Fibroblast of lung (primary cell): Measurements from ENCODE around the gene TMEM184B. TPM values are rescaled to one million over a fixed set of nuclear protein-coding genes. Genes with fewer than 3 reads are reported as not detected.
A peak's percentile ranks its signal among the peaks of the same experiment; 100 is the strongest.

ENCODE experiments used
- DNase-seq, 2 donors: peaks; one replicate each; pipeline versions ENCODE4 v3.0.0 to v3.0.0-alpha.2; 2010; ENCODE audit warnings: low read depth in 2 of 2
- H2AFZ ChIP-seq: 2 replicates; pipeline ENCODE4 v1.5.1; 2012; ENCODE audit warnings: low read length, control low read depth, inconsistent platforms
- H3K27ac ChIP-seq: 2 replicates; pipeline ENCODE4 v1.5.1; 2011; ENCODE audit warnings: low read length, control low read depth; ENCODE audit not compliant: insufficient read depth
- H3K27me3 ChIP-seq: 2 replicates; pipeline ENCODE4 v1.5.1; 2011; ENCODE audit warnings: mild to moderate bottlenecking, low read length; ENCODE audit not compliant: control insufficient read depth, insufficient read depth
- H3K36me3 ChIP-seq: 2 replicates; pipeline ENCODE4 v1.5.1; 2011; ENCODE audit warnings: low read length; ENCODE audit not compliant: control insufficient read depth, insufficient read depth
- H3K4me1 ChIP-seq: 2 replicates; pipeline ENCODE4 v1.5.1; 2011; ENCODE audit warnings: low read length; ENCODE audit not compliant: control insufficient read depth, insufficient read depth; ENCODE audit errors: extremely low read depth
- H3K4me2 ChIP-seq: 2 replicates; pipeline ENCODE4 v1.5.1; 2011; ENCODE audit warnings: low read length, control low read depth; ENCODE audit not compliant: insufficient read depth; ENCODE audit errors: extremely low read depth
- H3K4me3 ChIP-seq, 4 experiments: fragments of 200-600 bp in 1 of 4; sonication (generic) in 1 of 4; replicated peaks in 1 of 4; 2 replicates each; pipeline ENCODE4 v1.5.1; 2011 to 2016; ENCODE audit warnings: low read length in 4 of 4, low read depth in 3 of 4, mild to moderate bottlenecking in 3 of 4, control low read depth in 2 of 4, inconsistent platforms in 1 of 4, mixed read lengths in 1 of 4; ENCODE audit not compliant: insufficient read depth in 1 of 4; ENCODE audit errors: control extremely low read depth in 1 of 4
- H3K79me2 ChIP-seq: 2 replicates; pipeline ENCODE4 v1.5.1; 2012; ENCODE audit warnings: mild to moderate bottlenecking, low read length, inconsistent platforms; ENCODE audit not compliant: control insufficient read depth, insufficient read depth
- H3K9ac ChIP-seq: 2 replicates; pipeline ENCODE4 v1.5.1; 2011; ENCODE audit warnings: mild to moderate bottlenecking, low read length, control low read depth; ENCODE audit not compliant: insufficient read depth
- H3K9me3 ChIP-seq: 2 replicates; pipeline ENCODE4 v1.5.1; 2012; ENCODE audit warnings: low read depth, low read length; ENCODE audit not compliant: control insufficient read depth, insufficient read depth
- H4K20me1 ChIP-seq: 2 replicates; pipeline ENCODE4 v1.5.1; 2011; ENCODE audit warnings: low read length; ENCODE audit not compliant: control insufficient read depth, insufficient read depth; ENCODE audit errors: extremely low read depth
- CTCF ChIP-seq, 2 donors: IDR thresholded peaks in 1 of 2; conservative IDR thresholded peaks in 1 of 2; 1 replicate in 1 of 2; 2 replicates in 1 of 2; pipeline ENCODE4 v1.5.1; 2011 to 2012; ENCODE audit warnings: low read length in 2 of 2, control low read depth in 1 of 2, inconsistent platforms in 1 of 2, low read depth in 1 of 2, mild to moderate bottlenecking in 1 of 2
- EZH2 ChIP-seq: IDR thresholded peaks from 2 replicates; pipeline ENCODE4 v1.5.1; 2012; ENCODE audit warnings: low read length, control low read depth, mild to moderate bottlenecking; ENCODE audit errors: missing control alignments
- polyA plus RNA-seq, 2 donors: library from polyadenylated mRNA; depleted of rRNA in 1 of 2; stranded (reverse) in 1 of 2; unstranded in 1 of 2; fragments of >200 nt; gene quantifications; 2 replicates each; pipeline ENCODE4 v1.2.1, GENCODE V29; 2011 to 2012; ENCODE audit warnings: missing spikeins in 1 of 2
- total RNA-seq: library from RNA; depleted of rRNA; stranded (reverse); fragments of >200 nt; gene quantifications from 2 replicates; pipeline ENCODE4 v1.2.1, GENCODE V29; 2014

TMEM184B gene
- total and polyA plus RNA-seq, 2 donors (not counting 1 experiment from before 2014, with no cell fraction given): 28.2 to 37.2 TPM

DNA sequence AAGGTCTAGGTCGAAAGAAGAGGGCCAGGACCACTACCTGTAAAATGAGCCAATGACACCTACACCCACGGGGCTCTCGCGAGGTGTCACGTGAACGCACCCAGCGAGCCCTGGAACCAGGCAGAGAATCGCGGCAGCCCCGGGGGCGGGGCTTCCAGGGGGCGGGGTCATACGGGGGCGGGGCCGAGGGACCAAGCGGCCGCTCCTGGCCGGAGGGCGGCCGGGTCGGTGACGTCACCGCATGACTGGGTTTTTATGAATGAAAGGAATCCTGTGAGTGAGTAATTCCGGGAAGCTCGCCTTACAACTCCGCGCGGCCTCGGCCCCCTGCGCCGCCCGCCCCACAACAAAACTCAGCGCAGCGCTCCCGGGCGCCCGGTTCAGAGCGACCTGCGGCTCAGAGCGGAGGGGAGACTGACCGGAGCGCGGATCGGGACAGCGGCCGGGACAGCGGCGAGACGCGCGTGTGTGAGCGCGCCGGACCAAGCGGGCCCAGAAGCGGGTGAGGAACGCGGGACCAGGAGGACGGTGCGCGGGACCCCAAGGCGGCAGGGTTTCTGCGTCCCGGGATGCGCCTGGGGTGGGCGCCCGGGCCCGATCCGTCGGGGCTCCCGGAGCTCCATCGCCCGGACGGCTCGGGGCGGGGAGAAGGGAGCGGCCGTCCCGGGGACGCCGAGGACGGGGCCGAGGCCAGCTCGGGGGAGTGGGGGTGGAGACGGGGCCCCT is 70.9 kb downstream of the TMEM184B start, which contains the start of gene MAFF:
Gene MAFF, plus strand, starts transcription at position 284 of the 726 bp plus-strand sequence. CDS start 11,860 bp downstream, outside the sequence.
- Histone ChIP-seq H3K27me3 (no peaks in the 10 kb centered on the region), H3K4me1 (peaks cover 23% of the 10 kb centered on the region), H3K36me3 (no peaks in the 10 kb centered on the region), H3K4me3 (peak within 1 kb of the TSS; percentile 70 to 87 (median 80)), H2AFZ (peak within 1 kb of the TSS; percentile 93), H3K9me3 (no peaks in the 10 kb centered on the region), H3K79me2 (peaks cover 44% of the 10 kb centered on the region), H3K4me2 (peak within 1 kb of the TSS; percentile 95), H3K9ac (peak within 1 kb of the TSS; percentile 99), H3K27ac (peak within 1 kb of the TSS; percentile 100), H4K20me1 (no peaks in the 10 kb centered on the region)
- TF ChIP-seq CTCF (conservative IDR thresholded peaks at IDR 0.05 in 1 of 2, IDR thresholded peaks at IDR 0.05 in 1 of 2; ENCODE audit: low read depth in 1 of 2, low read length in 2 of 2) (no peak), EZH2 (no peak)
- DNase-seq: peak; percentile 95 to 98

DNA sequence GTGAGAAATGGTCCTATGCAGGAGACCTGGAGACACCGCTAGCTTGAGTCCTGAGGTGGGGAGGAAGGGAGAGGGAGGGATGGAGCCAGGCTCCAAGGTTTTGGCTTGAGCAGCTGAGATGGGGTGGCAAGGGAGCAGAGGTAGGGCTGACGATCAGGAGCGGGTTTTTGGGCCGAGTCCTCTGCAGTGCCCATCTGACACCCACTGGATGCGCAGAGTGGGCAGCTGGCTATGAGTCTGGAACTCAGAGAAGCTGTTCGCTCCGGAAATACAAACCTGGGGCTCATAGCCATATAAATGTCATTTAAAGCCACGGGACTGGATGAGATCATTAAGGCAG is 71.5 kb downstream of the TMEM184B start:
- H3K9me3 ChIP-seq: no peaks in the 10 kb centered on the region
- no peak for TF ChIP-seq EZH2
- TF ChIP-seq CTCF (conservative IDR thresholded peaks at IDR 0.05 in 1 of 2, IDR thresholded peaks at IDR 0.05 in 1 of 2; ENCODE audit: low read depth in 1 of 2, low read length in 2 of 2): no peak
- peaks cover 39% of the 10 kb centered on the region for H3K79me2 ChIP-seq
- H3K9ac ChIP-seq: peak overlapping the region; percentile 46
- H3K36me3 ChIP-seq: no peaks in the 10 kb centered on the region
- H3K27ac ChIP-seq: peak overlapping the region; percentile 66
- H3K27me3 ChIP-seq: no peaks in the 10 kb centered on the region
- H3K4me2 ChIP-seq: peak overlapping the region; percentile 95
- H3K4me3 ChIP-seq: peak overlapping the region; percentile 36 to 67 (median 53)
- no peak for DNase-seq
- H4K20me1 ChIP-seq: no peaks in the 10 kb centered on the region
- H2AFZ ChIP-seq: peak overlapping the region; percentile 93
- peaks cover 23% of the 10 kb centered on the region for H3K4me1 ChIP-seq

GRCh38 chr22:38199826-38200559 is 72.8 kb downstream of the TMEM184B start:
- Histone ChIP-seq H3K4me2 (no peak overlapping the region), H3K4me3 (no peak overlapping the region), H3K36me3 (no peaks in the 10 kb centered on the region), H3K79me2 (peaks cover 26% of the 10 kb centered on the region), H3K9ac (no peak overlapping the region), H3K4me1 (peaks cover 17% of the 10 kb centered on the region), H3K9me3 (no peaks in the 10 kb centered on the region), H3K27me3 (no peaks in the 10 kb centered on the region), H3K27ac (no peak overlapping the region), H2AFZ (no peak overlapping the region), H4K20me1 (no peaks in the 10 kb centered on the region)
- DNase-seq: no peak
- TF ChIP-seq EZH2: no peak
- no peak for TF ChIP-seq CTCF (conservative IDR thresholded peaks at IDR 0.05 in 1 of 2, IDR thresholded peaks at IDR 0.05 in 1 of 2; ENCODE audit: low read depth in 1 of 2, low read length in 2 of 2)
